Left lobe of liver (tissue), 2 donors: ENCODE results near the gene EPB41L2. TPM values are rescaled to one million over a fixed set of nuclear protein-coding genes. Genes with fewer than 3 reads are reported as not detected.

Experiments
- ATAC-seq: fragments of 200-7000 bp; cut with Tn5 transposase; one replicate; pipeline ENCODE4 v1.9.1; 2020; ENCODE audit warnings: mild to moderate bottlenecking, moderate library complexity
- DNase-seq: peaks from one replicate; pipeline ENCODE4 v3.0.0-alpha.2; 2020; ENCODE audit warnings: low spot score
- total RNA-seq: library from RNA; stranded (reverse); gene quantifications from one replicate; pipeline ENCODE4 v1.2.1, GENCODE V29; 2021
- donor health status: DM: no; HTN: no; CAD: no; lungs with moderate emphysema.
- donor health status: DM: no; HTN: yes; CAD: no.

The EPB41L2 gene
- total RNA-seq, 1 donor from 2014 or later, result 18.7 TPM

GRCh38 chr6:130981409-130981808 is 81.6 kb downstream of the EPB41L2 start:
- DNase-seq, result no peak
- no peak for ATAC-seq

GRCh38 chr6:130980310-130981032 is 82.6 kb downstream of the EPB41L2 start:
- no peak for DNase-seq
- no peak for ATAC-seq

- DNase-seq (no peak), ATAC-seq (no peak)
Observed at GRCh38 chr6:130978660-130979396, 84.2 kb downstream of the EPB41L2 start.

GRCh38 chr6:130978180-130978579 is 84.9 kb downstream of the EPB41L2 start:
- no peak for ATAC-seq
- DNase-seq, result no peak

- no peak for DNase-seq
- no peak for ATAC-seq
Observed at GRCh38 chr6:130975325-130975724, 87.7 kb downstream of the EPB41L2 start.

- DNase-seq (no peak), ATAC-seq (no peak)
Observed at GRCh38 chr6:130973521-130974277, 89.3 kb downstream of the EPB41L2 start.

GRCh38 chr6:130971504-130971903 is 91.5 kb downstream of the EPB41L2 start:
- DNase-seq, result no peak

GRCh38 chr6:130970839-130971410 is 92.1 kb downstream of the EPB41L2 start:
- ATAC-seq, result no peak

More at GRCh38 chr6:130971504-130971903, 91.5 kb downstream of the EPB41L2 start:
- no peak for ATAC-seq

GRCh38 chr6:130969791-130970491 is 93.1 kb downstream of the EPB41L2 start:
- ATAC-seq (peak; percentile 66), DNase-seq (no peak)

More at GRCh38 chr6:130970839-130971410, 92.1 kb downstream of the EPB41L2 start:
- DNase-seq, result no peak

GRCh38 chr6:130969166-130969565 is 93.9 kb downstream of the EPB41L2 start:
- ATAC-seq, result no peak

GRCh38 chr6:130968476-130968875 is 94.6 kb downstream of the EPB41L2 start:
- no peak for ATAC-seq
- DNase-seq, result no peak

More at GRCh38 chr6:130969166-130969565, 93.9 kb downstream of the EPB41L2 start:
- DNase-seq, result no peak

- ATAC-seq (no peak), DNase-seq (no peak)
Observed at GRCh38 chr6:130967502-130968445, 95.3 kb downstream of the EPB41L2 start.

GRCh38 chr6:130966344-130966980 is 96.6 kb downstream of the EPB41L2 start:
- ATAC-seq, result no peak
- DNase-seq, result no peak

GRCh38 chr6:130965656-130966055 is 97.4 kb downstream of the EPB41L2 start:
- DNase-seq (no peak), ATAC-seq (no peak)

GRCh38 chr6:130964808-130965604 is 98.0 kb downstream of the EPB41L2 start:
- ATAC-seq, result no peak

GRCh38 chr6:130964289-130964688 is 98.8 kb downstream of the EPB41L2 start:
- no peak for DNase-seq
- ATAC-seq, result no peak

More at GRCh38 chr6:130964808-130965604, 98.0 kb downstream of the EPB41L2 start:
- no peak for DNase-seq

- ATAC-seq, result no peak
- DNase-seq, result no peak
Observed at GRCh38 chr6:130962966-130963365, 100.1 kb downstream of the EPB41L2 start.

GRCh38 chr6:130961148-130961547 is 101.9 kb downstream of the EPB41L2 start:
- DNase-seq, result no peak
- ATAC-seq, result no peak
